ENCODE data around the gene GAPVD1.
"Not testable (repeated sequence)": the region's sequence is repeated elsewhere in the genome, so short reads cannot be mapped to it uniquely, and the experiment has no call there.

The GAPVD1 gene

GRCh38 chr9:125261501-125262293 lies at the start of gene GAPVD1:
Gene GAPVD1 (plus strand): TSS chr9:125261826. CDS start chr9:125298922, 37,096 bp downstream.
- peak; percentile 98 for ATAC-seq
- H3K36me3 Mint-ChIP-seq (ENCODE audit: low read depth) = peaks cover 22% of the 10 kb centered on the region
- DNase-seq = peak; percentile 92
- H3K27ac Mint-ChIP-seq = peak within 1 kb of the TSS; percentile 95
- peak within 1 kb of the TSS; percentile 98 for H3K4me3 Mint-ChIP-seq
- peaks cover 42% of the 10 kb centered on the region for H3K4me1 Mint-ChIP-seq
- H3K9me3 Mint-ChIP-seq = no peaks in the 10 kb centered on the region
- H3K27me3 Mint-ChIP-seq = peaks cover 2% of the 10 kb centered on the region

GRCh38 chr9:125214186-125214585 lies 47.4 kb upstream of the GAPVD1 start:
- no peak overlapping the region for H3K27ac Mint-ChIP-seq

GRCh38 chr9:125218621-125219020 lies 43.0 kb upstream of the GAPVD1 start:
- H3K4me1 Mint-ChIP-seq = no peaks in the 10 kb centered on the region
- H3K27ac Mint-ChIP-seq = no peak overlapping the region
- DNase-seq (no peak), ATAC-seq (no peak)
- H3K27me3 Mint-ChIP-seq = no peaks in the 10 kb centered on the region
- no peak overlapping the region for H3K4me3 Mint-ChIP-seq
- peaks cover 41% of the 10 kb centered on the region for H3K36me3 Mint-ChIP-seq (ENCODE audit: low read depth)
- H3K9me3 Mint-ChIP-seq = no peaks in the 10 kb centered on the region

More at GRCh38 chr9:125214186-125214585, 47.4 kb upstream of the GAPVD1 start:
- H3K4me3 Mint-ChIP-seq = no peak overlapping the region
- H3K36me3 Mint-ChIP-seq (ENCODE audit: low read depth) = peaks cover 46% of the 10 kb centered on the region
- no peaks in the 10 kb centered on the region for H3K27me3 Mint-ChIP-seq
- H3K9me3 Mint-ChIP-seq = no peaks in the 10 kb centered on the region
- ATAC-seq (no peak), DNase-seq (no peak)
- H3K4me1 Mint-ChIP-seq = no peaks in the 10 kb centered on the region

- not testable (repeated sequence) for H3K27ac Mint-ChIP-seq, H3K9me3 Mint-ChIP-seq, DNase-seq, ATAC-seq, H3K4me3 Mint-ChIP-seq, H3K4me1 Mint-ChIP-seq, H3K27me3 Mint-ChIP-seq
- H3K36me3 Mint-ChIP-seq (ENCODE audit: low read depth) = peaks cover 31% of the 10 kb centered on the region
Observed at GRCh38 chr9:125224858-125225257, 36.8 kb upstream of the GAPVD1 start.

GRCh38 chr9:125227761-125228160 lies 33.9 kb upstream of the GAPVD1 start:
- H3K27me3 Mint-ChIP-seq = no peaks in the 10 kb centered on the region
- DNase-seq = no peak
- no peaks in the 10 kb centered on the region for H3K4me1 Mint-ChIP-seq
- H3K27ac Mint-ChIP-seq = no peak overlapping the region
- peaks cover 18% of the 10 kb centered on the region for H3K36me3 Mint-ChIP-seq (ENCODE audit: low read depth)
- H3K9me3 Mint-ChIP-seq = no peaks in the 10 kb centered on the region
- H3K4me3 Mint-ChIP-seq = no peak overlapping the region
- ATAC-seq = no peak

GRCh38 chr9:125233678-125234077 lies 27.9 kb upstream of the GAPVD1 start:
- no peaks in the 10 kb centered on the region for H3K9me3 Mint-ChIP-seq
- ATAC-seq (peak; percentile 57), DNase-seq (no peak)
- H3K4me3 Mint-ChIP-seq = no peak overlapping the region
- H3K36me3 Mint-ChIP-seq (ENCODE audit: low read depth) = peaks cover 56% of the 10 kb centered on the region
- no peaks in the 10 kb centered on the region for H3K27me3 Mint-ChIP-seq
- H3K4me1 Mint-ChIP-seq = peaks cover 44% of the 10 kb centered on the region
- peak overlapping the region; percentile 60 for H3K27ac Mint-ChIP-seq

- H3K9me3 Mint-ChIP-seq, H3K27me3 Mint-ChIP-seq, H3K4me3 Mint-ChIP-seq, DNase-seq, ATAC-seq, H3K27ac Mint-ChIP-seq: not testable (repeated sequence)
- peaks cover 60% of the 10 kb centered on the region for H3K36me3 Mint-ChIP-seq (ENCODE audit: low read depth)
- peaks cover 48% of the 10 kb centered on the region for H3K4me1 Mint-ChIP-seq
Observed at GRCh38 chr9:125234099-125234498, 27.5 kb upstream of the GAPVD1 start.

GRCh38 chr9:125235804-125236519 lies 25.7 kb upstream of the GAPVD1 start:
- ATAC-seq (no peak), DNase-seq (no peak)
- Mint-ChIP-seq H3K27ac (peak overlapping the region; percentile 100), H3K36me3 (ENCODE audit: low read depth) (peaks cover 74% of the 10 kb centered on the region), H3K4me1 (peaks cover 53% of the 10 kb centered on the region), H3K9me3 (no peaks in the 10 kb centered on the region), H3K27me3 (peaks cover 1% of the 10 kb centered on the region), H3K4me3 (peak overlapping the region; percentile 100)

- H3K27ac Mint-ChIP-seq = peak overlapping the region; percentile 100
- H3K4me3 Mint-ChIP-seq = peak overlapping the region; percentile 100
- ATAC-seq, H3K27me3 Mint-ChIP-seq, H3K9me3 Mint-ChIP-seq, DNase-seq: not testable (repeated sequence)
- peaks cover 81% of the 10 kb centered on the region for H3K36me3 Mint-ChIP-seq (ENCODE audit: low read depth)
- H3K4me1 Mint-ChIP-seq = peaks cover 60% of the 10 kb centered on the region
Observed at GRCh38 chr9:125236520-125237159, 25.0 kb upstream of the GAPVD1 start.

- H3K27ac Mint-ChIP-seq = peak overlapping the region; percentile 100
- H3K4me1 Mint-ChIP-seq = peaks cover 74% of the 10 kb centered on the region
- H3K9me3 Mint-ChIP-seq = no peaks in the 10 kb centered on the region
- H3K4me3 Mint-ChIP-seq = peak overlapping the region; percentile 100
- DNase-seq (no peak), ATAC-seq (no peak)
- H3K36me3 Mint-ChIP-seq (ENCODE audit: low read depth) = peaks cover 79% of the 10 kb centered on the region
- H3K27me3 Mint-ChIP-seq = peaks cover 6% of the 10 kb centered on the region
Observed at GRCh38 chr9:125238127-125238914, 23.3 kb upstream of the GAPVD1 start.

- Mint-ChIP-seq H3K4me3 (peak overlapping the region; percentile 100), H3K27ac (peak overlapping the region; percentile 100), H3K9me3 (no peaks in the 10 kb centered on the region), H3K36me3 (ENCODE audit: low read depth) (peaks cover 73% of the 10 kb centered on the region), H3K27me3 (peaks cover 6% of the 10 kb centered on the region), H3K4me1 (peaks cover 77% of the 10 kb centered on the region)
- no peak for DNase-seq
- ATAC-seq = no peak
Observed at GRCh38 chr9:125238915-125239446, 22.6 kb upstream of the GAPVD1 start.

- Mint-ChIP-seq H3K9me3 (no peaks in the 10 kb centered on the region), H3K36me3 (ENCODE audit: low read depth) (peaks cover 70% of the 10 kb centered on the region), H3K27ac (peak overlapping the region; percentile 100), H3K4me1 (peaks cover 78% of the 10 kb centered on the region), H3K4me3 (peak overlapping the region; percentile 100), H3K27me3 (peaks cover 6% of the 10 kb centered on the region)
- ATAC-seq (no peak), DNase-seq (no peak)
Observed at GRCh38 chr9:125239631-125240597, 21.7 kb upstream of the GAPVD1 start.

GRCh38 chr9:125240649-125240999 lies 21.0 kb upstream of the GAPVD1 start:
- Mint-ChIP-seq H3K36me3 (ENCODE audit: low read depth) (peaks cover 63% of the 10 kb centered on the region), H3K9me3 (no peaks in the 10 kb centered on the region), H3K4me3 (peak overlapping the region; percentile 100), H3K4me1 (peaks cover 71% of the 10 kb centered on the region), H3K27me3 (peaks cover 6% of the 10 kb centered on the region), H3K27ac (peak overlapping the region; percentile 100)
- DNase-seq = no peak
- ATAC-seq = no peak

Data from activated naive CD8-positive, alpha-beta T cell treated with anti-CD3 and anti-CD28 coated beads, Interleukin-2, amount 50 U/mL, for 24 hours (primary cell).